ENCODE data around the gene PDE6A.

- TF ChIP-seq RNF2 (IDR thresholded peaks at IDR 0.05; ENCODE audit: borderline replicate concordance, low read depth) (no peak), KDM1A (IDR thresholded peaks at IDR 0.05; ENCODE audit: low read depth) (no peak), POLR2A (IDR thresholded peaks at IDR 0.05; ENCODE audit: low read length) (no peak), HOXA7 (CRISPR knock-in tag; IDR thresholded peaks at IDR 0.05) (no peak), CTCF (IDR thresholded peaks at IDR 0.05) (no peak), REST (IDR thresholded peaks at IDR 0.05) (no peak), MAX (IDR thresholded peaks at IDR 0.05) (no peak), MAFK (IDR thresholded peaks at IDR 0.05; ENCODE audit: partially characterized antibody) (no peak), CEBPB (IDR thresholded peaks at IDR 0.05) (no peak), FOSL2 (IDR thresholded peaks at IDR 0.05) (no peak), FOSL2 (CRISPR knock-in tag; IDR thresholded peaks at IDR 0.05) (no peak)
Observed at GRCh38 chr5:149818116-149818515, 126.5 kb downstream of the PDE6A start.

All from A549 (cell line).